Stimulated activated CD4-positive, alpha-beta T cell treated with anti-CD3 and anti-CD28 coated beads, TNF-alpha, amount 100 ng/mL, for 48 hours (primary cell): ENCODE results near the gene TUBB3.

ENCODE experiments used
- DNase-seq, 3 donors: peaks; one replicate each; pipeline ENCODE4 v3.0.0-alpha.2; 2020; ENCODE audit warnings: low read depth in 3 of 3

Gene TUBB3

GRCh38 chr16:89936981-89937380 is 13.8 kb downstream of the TUBB3 start:
- no peak for DNase-seq

DNA sequence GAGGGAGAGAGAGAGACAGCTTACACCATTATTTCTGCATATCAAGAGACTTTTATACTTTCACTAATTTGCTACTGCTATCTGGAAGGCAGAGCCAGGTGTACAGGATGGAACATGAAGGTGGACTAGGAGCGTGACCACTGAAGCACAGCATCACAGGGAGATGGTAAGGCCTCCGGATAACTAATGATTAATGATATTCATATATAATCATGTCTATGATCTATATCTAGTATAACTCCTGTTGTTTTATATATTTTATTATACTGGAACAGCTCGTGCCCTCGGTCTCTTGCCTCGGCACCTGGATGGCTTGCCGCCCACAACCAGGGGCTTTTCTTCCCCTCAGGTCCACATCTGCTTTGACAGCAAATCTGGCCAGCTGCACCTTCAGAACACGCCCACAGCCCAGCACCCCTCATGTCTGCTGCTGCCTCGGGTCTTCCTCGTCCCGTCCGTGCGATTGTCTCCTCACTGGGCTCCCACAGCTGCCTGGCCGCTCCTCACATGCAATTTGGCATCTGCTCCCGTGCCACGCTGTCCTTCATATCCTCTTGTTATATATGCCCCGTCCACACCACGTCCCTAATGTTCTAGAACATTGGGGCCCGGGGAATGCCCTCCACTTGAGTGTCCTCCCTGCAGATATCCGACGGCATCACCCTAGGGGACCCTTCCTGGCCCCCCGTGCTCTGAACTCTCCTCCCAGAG is 15.2 kb downstream of the TUBB3 start:
- no peak for DNase-seq

- DNase-seq = no peak
Observed at GRCh38 chr16:89944773-89945172, 21.6 kb downstream of the TUBB3 start.

- DNase-seq = no peak
Observed at GRCh38 chr16:89945654-89946053, 22.5 kb downstream of the TUBB3 start.

- no peak for DNase-seq
Observed at GRCh38 chr16:89946515-89946914, 23.4 kb downstream of the TUBB3 start.

DNA sequence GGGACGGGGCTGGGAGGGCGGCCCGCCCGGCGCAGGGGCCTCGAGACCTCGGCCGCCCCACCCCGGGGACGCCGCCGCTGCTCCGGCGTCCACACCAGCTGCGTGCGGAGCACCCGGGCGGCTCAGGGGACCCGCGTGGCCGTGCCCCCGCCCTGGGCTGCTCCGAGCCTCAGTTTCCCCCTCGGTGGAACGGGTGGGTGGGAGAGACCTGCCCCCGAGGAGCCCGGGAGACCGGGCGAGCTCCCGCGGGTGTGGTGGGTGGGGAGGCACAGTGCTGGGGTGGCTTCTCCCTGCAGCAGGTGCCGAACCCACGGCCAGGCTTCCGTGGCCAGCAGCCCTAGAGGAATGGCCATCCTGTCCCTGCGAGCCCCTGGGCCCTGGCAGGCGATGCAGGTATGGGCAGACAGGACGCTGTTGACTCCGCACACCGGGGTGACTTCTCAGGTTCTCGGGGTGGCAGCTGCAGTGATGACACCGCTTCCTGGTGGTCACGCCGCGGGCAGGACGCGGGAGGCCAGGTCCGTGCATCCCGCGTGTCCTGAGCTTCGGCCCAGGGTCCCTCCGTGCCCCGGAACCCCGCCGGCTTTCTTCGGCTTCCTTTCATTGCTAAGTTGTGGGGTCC is 26.1 kb downstream of the TUBB3 start:
- no peak for DNase-seq

DNA sequence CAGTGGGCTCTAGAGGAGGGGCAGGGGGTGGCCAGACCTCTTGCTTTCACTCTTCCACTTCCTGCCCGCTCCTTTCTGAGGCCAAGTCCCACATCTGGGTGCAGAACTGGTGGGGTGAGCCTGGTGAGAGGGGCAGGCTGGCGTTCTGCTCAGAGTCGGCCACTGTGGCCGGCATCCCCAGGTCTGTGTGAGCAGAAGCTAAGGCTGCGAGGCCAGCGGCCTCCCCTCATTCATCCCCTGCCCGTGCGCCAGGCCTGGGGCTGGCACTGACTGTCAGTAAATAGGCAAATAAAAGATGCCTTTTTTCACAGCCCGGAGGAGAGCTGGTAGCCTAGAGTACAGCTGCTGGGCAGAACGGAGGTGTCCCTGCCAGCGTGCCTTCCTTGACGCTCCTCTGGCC is 26.6 kb downstream of the TUBB3 start:
- no peak for DNase-seq

DNA sequence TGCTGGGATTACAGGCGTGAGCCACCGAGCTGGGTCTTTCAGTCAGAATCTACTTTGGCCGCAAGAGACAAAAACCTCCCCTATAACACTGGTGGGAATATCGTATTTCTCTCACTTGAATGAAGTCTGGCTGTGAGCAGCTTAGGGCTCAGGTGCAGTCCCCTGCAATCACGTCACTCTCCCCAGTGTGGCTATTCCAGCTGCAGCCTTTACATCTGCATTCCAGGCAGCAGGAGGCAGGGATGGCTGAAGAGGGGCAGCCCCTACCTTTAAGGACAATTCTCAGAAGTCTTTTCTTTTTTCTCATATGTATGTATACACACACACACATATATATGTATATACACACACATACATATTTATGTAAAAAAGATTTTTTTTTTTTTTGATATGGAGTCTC is 28.4 kb downstream of the TUBB3 start:
- no peak for DNase-seq

DNA sequence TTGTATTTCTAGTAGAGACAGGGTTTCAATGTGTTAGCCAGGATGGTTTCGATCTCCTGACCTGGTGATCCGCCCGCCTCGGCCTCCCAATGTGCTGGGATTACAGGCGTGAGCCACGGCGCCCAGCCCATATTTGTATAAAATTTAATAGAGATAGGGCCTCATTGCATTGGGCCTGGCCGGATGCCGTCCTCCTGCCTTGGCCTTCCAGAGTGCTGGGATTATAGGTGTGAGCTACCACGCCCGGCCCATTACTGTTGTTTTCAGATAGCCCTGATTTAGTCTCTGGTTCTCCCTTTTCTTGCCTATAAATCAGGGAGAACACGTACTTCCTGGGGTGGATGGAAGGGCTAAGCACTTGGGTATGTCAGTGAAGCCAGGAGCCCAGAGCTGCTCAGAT is 28.9 kb downstream of the TUBB3 start:
- DNase-seq = no peak

DNA sequence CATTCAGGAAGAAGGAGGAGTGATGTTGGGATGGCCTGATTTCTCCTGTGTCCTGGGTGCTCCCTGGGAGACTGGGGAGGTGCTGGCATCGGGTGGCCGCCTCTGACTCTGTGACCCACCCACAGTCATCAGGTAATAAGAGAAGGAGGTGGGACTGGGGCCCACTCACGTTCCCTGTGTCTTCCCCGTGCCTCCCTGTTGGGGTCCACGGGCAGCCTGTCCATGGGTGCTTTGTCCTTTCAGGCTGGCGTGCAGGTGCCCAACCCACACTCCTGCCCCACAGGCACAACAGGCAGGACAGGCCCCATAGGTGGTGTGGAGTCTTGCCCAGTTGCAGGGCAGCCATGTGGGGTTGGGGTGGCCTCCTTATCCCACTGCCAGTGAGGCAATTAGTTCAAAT is 29.4 kb downstream of the TUBB3 start:
- DNase-seq = no peak

DNA sequence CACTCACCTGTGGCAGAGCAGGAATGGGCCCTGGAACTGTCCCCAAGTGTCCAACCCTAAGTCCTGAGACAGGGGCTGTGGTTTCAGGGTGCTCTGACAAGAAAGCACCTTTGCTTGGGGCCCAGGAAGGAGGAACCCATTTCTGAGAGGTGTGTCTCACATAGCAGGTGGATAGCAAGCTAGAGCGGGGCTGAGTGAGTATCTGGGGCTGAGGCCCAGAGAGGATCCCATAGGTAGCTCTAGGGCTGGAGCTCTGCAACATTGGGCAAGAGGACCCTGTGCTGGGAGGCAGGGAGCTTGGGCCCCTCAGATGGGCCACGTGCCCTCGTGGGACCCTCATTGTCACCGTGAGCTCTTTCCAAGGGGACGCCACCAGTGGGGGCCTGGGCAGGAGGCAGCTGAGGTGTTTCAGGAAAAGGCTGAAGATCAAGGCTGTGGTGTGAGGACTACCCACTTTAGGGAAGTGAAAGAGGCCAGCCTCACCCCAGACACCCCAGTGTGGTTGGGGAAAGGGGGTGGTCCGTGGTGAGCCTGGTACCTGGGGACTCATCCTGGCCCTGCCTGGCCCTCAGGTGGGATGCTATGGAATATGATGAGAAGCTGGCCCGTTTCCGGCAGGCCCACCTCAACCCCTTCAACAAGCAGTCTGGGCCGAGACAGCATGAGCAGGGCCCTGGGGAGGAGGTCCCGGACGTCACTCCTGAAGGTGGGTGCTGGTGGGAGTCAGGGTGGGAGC is 30.7 kb downstream of the TUBB3 start:
- DNase-seq = no peak

DNA sequence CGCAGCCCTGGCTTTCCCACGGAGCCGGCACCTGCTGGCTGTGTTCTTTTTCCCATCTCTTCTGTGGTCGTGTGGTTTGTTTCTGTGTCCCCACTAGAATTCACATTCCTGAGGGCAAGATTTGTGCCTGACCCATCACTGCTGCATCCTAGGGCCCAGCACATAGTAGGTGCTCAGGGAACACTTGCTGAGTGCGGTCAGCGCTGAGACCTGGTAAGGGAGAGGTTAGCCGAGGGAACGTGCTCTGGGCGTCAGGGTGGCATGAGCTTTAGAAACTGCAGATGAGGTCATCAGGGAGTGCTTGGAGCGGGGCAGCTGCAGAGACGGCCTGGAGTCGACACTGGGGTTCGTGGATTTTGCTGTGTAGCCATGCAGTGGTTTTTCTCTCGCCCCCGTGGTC is 31.3 kb downstream of the TUBB3 start:
- no peak for DNase-seq

DNA sequence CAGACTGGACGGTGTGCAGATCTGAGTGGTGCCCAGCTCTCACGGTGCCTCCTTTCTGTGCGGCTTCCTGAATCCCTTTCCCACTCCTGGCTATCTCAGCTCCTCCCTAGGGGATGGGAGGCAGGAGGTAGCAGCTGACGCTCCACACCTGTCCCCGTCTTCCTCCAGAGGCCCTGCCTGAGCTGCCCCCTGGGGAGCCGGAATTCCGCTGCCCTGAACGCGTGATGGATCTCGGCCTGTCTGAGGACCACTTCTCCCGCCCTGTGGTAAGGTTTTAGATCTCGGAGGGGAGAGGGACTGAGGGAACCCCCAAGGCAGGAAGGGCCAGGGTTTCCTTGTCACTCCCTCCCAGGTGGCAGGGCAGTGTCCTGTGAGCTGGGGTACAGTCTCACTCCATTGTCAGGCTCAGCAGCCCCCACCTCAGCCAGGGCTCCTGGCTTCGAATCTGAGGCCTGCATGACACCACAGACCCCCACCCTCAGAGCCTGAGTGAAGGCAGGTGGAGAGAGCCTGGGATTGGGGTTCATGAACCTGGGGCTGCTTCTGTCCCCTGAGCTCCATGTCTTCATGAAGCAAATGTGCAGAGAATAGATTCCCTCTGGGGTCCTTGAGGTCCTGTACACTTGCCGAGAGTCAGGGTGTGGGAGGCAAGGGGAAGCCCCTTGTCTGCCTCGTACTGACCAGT is 32.0 kb downstream of the TUBB3 start:
- DNase-seq = no peak

DNA sequence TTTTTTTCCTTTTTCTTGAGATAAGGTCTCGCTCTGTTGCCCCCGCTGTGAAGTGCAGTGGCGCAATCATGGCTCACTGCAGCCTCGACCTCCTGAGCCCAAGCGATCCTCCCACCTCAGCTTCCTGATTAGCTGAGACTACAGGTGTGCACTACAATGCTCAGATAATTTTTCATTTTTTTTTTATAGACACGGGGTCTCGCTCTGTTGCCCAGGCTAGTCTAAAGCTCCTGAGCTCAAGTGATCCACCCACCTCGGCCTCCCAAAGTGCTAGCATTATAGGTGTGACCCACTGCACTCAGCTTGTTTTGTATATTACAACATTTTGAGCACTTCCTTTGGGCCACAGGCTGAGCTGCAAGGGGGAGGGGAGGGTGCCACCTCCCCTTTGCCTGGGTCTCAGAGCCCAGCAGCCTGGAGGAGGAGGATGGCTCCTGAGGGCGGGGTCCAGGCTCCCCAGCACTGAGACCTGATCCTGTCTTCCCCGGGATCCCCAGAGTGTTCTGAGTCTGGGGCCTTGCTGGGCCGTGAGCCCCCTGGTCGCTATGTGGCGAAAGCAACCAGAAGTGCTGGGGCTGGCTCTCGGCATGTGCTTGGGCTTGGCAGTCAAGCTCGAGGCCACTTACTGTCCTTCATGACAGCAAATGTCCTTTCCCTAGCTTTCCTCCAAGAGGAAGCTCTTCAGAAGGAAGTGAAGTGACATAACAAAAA is 33.5 kb downstream of the TUBB3 start:
- DNase-seq = no peak

- no peak for DNase-seq
Observed at GRCh38 chr16:89957216-89957785, 34.2 kb downstream of the TUBB3 start.

DNA sequence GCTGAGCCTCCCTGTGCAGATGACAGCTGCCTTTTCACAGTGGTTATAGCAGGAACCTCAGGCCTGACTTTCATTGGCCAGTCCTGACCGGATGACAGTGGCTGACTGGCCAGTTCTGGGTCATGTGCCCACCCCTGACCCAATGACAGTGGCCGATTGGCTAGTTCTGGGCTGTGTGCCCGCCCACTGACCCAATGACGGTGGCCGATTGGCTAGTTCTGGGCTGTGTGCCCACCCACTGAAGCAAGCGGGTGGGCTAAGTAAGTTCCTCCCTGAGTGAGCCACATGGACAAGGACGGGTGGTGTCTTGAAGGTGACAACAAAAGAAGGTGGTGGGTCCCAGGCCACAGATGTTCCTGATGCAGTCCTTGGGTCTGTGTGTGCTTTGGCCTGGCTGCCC is 34.9 kb downstream of the TUBB3 start:
- no peak for DNase-seq

DNA sequence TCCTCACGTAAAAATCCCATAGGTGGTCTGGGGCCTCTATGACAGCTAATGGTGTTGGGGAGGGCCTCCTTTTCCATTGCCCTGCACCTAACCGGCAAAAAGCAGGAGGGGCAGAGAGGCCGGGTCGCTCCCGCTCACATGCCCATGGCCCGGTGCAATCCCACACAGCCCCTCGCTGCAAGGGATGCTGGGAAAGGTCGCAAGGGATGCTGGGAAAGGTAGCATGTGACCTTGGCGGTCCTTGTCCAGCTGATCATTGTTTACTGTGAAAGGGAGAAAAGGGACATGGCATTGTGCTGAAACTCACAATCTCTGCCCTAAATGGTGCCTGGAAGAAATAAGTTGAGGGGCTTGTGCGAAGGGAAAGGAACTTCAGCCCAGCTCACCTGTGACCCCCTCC is 35.5 kb downstream of the TUBB3 start:
- DNase-seq = no peak

- no peak for DNase-seq
Observed at GRCh38 chr16:89960966-89961365, 37.8 kb downstream of the TUBB3 start.

DNA sequence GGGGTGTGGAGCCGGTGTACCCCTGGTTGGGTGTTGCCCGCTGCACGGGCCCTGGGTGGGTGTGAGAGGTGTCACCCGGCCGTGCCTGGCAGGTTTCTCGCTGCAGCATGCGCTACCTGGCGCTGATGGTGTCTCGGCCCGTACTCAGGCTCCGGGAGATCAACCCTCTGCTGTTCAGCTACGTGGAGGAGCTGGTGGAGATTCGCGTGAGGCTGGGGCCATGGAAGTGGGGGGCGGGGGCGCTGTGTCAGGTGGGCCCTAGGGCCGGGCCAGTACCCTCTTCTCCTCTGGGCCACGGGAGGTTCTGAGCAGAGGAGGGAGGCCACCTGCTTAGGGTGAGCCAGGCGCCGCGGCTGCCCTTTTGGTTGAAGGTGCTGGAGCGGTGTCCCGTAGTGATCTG is 38.8 kb downstream of the TUBB3 start:
- no peak for DNase-seq

DNA sequence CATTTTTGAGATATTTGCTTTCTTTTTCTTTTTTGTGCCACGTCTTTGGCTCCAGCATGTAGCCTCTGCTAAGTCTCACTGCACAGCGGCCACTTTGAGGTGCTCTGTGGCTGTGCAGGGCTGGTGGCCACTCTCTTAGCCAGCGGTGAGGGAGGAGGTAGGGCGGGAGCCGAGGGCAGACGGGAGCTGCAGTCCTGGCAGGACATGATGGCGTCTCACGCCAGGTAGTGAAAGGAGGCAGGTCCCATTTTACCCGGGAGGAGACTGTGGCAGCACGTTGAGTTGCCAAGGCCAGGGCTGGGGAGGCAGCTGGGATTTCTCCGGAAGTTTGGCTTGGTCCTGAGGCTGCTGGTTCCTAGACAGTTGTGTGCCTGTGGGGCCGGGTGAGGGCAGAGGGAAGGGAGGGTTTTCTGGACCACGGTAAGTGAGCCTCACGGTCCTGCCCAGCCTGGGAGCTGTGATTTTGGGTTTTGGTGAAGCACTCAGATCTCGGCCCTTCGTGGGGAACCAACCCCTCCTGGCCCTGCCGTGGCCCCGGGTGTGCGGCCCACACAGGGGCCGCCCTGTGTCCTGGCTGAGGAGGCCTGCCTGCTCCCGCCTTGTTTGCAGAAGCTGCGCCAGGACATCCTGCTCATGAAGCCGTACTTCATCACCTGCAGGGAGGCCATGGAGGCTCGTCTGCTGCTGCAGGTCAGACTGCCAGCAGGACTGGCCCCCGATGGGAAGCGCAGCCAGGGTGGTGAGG is 39.8 kb downstream of the TUBB3 start:
- no peak for DNase-seq

- DNase-seq = no peak
Observed at GRCh38 chr16:89964201-89964600, 41.1 kb downstream of the TUBB3 start.
